ENCODE measurements around the gene PHF21B. TPM values are rescaled to one million over a fixed set of nuclear protein-coding genes. Genes with fewer than 3 reads are reported as not detected.

PHF21B gene
- total RNA-seq, 2 donors from 2014 or later = 0.71 to 0.76 TPM

DNA sequence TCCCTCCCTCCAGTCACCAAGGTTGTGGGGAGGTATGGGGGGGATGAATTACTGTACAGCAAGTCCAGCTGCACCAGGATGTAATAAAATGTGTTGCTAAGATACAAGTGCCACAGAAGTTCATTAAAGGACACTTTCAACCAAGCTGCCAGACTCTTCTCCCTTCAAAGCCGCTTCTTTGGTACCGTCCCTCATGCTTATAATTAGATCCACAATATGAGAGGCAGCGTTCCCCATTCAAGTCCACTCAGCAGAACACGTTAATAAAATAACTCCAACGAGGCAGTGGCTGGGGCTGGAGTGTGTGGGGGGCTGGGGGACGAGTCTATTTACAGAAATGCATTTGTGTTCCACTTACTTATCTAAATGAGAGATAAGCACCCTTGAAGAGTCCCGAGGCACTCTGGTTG lies 14.7 kb downstream of the PHF21B start:
- ATAC-seq (peak; percentile 57 to 88), DNase-seq (no peak)
- intact Hi-C loops (cut with DNase I) = no loop called here

DNA sequence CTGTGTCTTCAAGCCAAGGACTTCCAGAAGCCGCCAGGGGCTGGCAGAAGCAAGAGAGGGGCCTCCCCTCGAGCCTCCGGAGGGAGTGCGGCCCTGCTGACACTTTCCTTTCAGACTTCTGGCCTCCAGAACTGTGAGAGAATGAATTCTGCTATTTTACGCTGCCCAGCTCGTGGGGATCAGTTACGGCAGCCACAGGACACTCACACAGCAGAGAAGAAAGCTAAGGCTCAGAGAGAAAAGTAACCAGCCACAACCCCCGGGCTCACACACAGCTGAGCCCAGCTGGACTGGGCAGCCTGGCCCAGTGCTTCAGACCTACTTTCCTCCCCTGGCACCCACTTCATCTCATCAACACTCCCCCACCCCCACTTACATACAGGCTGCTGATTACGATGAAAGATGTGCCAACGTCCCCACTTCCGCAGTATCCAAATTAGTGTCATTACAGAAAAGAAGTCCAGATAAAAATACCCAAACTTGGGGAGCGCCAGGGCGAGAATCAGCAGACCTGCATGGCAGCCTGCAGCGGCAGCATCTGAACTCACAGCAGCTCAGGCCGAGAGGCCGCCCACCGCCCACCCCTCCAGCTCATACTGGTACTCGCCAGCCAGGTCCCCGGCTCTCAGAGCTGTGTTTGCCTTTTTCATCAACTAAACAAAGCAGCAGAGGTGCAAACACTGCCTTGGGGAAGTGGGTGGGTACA lies 15.3 kb downstream of the PHF21B start:
- intact Hi-C loops (cut with DNase I) = no loop called here
- ATAC-seq = peak; percentile 29 to 56
- no peak for DNase-seq

DNA sequence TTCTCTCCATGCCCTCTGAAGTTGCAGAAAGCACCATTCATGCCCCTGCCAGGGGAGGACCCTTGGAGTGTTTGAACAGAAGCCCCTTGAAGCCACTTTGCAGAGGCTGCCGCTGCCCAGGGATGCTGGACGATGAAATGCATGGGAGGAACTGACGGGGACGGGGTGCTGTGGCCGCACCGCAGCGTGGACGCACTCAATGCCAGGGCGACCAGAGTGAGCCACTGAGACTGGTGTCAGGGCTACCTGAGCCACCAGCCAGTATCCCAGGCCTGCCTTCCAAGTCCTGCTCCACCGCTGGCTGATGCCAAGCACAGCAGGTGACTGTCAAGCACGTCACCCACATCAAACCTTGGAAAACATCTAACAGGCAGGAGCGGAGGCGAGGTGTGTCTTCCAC lies 17.6 kb downstream of the PHF21B start:
- ATAC-seq (no peak), DNase-seq (no peak)
- intact Hi-C loops (cut with DNase I) = no loop called here

DNA sequence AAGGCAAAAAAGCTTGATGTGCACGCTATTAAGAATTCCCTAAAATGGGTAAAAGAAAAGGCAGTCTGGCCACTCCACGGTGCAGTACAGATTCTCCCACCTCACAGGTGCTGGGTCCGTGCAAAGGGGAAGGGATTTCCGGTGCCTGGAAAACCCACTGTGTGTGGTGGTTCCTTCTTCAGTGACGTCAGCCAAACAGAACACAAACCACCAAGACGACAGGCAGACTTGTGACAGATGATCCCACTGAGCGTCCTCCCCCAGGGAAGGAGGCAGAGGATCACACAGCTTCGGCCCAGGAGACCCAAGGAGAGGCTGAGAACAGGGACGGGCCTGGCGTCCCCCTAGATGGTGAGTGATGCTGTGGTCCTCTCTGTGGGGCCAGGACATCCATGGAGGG lies 18.6 kb downstream of the PHF21B start:
- ATAC-seq (no peak), DNase-seq (no peak)
- intact Hi-C loops (cut with DNase I) = no loop called here

- ATAC-seq (no peak), DNase-seq (no peak)
- intact Hi-C loops (cut with DNase I) = no loop called here
These were observed 19.0 kb downstream of the PHF21B start for GRCh38 chr22:44990810-44991209.

DNA sequence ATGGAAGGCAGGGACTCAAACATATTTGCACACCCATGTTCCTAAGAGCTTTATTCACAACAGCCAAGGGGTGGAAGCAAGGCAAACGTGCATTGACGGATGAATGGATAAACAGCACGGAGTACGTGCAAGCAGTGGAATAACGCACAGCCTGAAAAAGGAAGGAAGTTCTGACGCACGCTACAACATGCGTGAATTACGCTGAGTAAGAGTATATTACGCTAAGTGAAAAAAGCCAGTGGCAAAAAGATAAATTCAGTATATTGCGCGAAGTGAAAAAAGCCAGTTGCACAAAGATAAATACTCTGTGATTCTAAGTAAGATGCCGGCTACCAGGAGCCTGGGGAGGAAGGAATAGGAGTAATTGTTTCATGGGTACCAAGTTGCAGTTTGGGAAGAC lies 19.5 kb downstream of the PHF21B start:
- ATAC-seq = no peak
- intact Hi-C loops (cut with DNase I) = no loop called here
- DNase-seq = no peak

DNA sequence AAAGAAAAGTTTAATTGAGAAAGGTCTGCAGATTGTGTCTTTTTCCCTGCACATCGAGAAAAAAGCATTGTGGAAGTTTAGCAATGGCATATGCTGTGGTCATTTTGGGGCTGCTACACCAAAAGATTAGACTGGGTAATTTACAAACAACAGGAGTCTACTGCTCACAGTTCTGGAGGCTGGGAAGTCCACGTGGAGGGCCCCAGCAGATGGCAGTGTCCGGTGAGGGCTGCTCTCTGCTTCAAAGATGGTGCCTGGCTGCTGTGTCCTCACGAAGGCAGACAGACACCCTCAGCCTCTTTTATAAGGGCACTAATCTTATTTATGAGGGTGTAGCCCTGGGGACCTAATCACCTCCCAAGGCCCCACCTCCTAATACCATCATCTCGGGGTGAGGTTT lies 21.1 kb downstream of the PHF21B start:
- DNase-seq (no peak), ATAC-seq (no peak)
- intact Hi-C loops (cut with DNase I) = no loop called here

DNA sequence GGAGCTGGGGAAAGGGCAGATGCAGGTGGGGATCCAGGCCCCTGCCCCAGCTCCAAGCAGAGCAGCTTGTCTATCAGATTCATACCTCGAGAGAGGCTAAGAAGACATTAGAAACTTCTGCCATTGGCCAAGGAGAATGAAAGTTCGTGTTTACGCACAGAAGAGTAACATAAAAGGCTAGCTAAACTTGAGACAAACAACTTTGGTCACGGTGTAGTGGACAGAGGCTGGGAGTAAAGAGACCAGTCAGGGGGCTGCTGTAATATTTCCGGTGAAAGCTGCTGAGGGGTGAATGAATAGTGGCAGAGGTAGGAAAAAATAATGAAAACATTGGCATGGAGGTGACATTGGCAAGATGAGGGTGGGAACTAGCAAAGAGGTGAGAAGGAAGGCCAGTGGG lies 22.9 kb downstream of the PHF21B start:
- no peak for ATAC-seq
- intact Hi-C loops (cut with DNase I) = no loop called here
- no peak for DNase-seq

GRCh38 chr22:44985906-44986527 lies 23.8 kb downstream of the PHF21B start:
- ATAC-seq = no peak
- intact Hi-C loops (cut with DNase I) = no loop called here
- DNase-seq = no peak

DNA sequence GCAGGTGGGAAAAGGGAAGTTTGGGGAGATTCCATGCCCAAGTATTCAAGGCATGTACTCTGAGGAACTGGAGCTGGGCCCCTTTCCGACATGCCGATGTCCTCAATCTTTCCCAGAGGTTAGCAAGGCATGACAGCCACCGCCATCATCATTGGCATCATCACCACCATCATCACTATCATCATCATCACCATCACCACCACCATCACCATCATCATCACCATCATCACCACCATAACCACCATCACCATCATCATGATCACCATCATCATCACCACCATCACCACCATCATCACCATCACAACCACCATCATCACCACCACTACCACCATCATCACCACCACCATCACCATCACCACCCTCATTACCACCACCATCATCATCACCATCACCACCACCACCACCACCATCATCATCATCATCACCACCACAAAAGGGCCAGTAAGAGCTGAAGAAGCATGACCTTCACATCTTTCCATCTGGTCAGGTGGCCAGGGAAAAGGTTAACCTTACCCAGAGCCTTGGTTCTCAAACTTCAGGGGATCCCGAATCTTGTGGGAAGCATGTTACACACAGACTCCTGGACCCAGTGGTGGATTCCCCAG lies 25.8 kb downstream of the PHF21B start:
- DNase-seq (no peak), ATAC-seq (no peak)
- intact Hi-C loops (cut with DNase I) = no loop called here

- no peak for DNase-seq
- intact Hi-C loops (cut with DNase I) = no loop called here
- no peak for ATAC-seq
These were observed 27.4 kb downstream of the PHF21B start for GRCh38 chr22:44982445-44982844.

GRCh38 chr22:44981857-44982256 lies 27.9 kb downstream of the PHF21B start:
- intact Hi-C loops (cut with DNase I) = no loop called here
- no peak for DNase-seq
- no peak for ATAC-seq

DNA sequence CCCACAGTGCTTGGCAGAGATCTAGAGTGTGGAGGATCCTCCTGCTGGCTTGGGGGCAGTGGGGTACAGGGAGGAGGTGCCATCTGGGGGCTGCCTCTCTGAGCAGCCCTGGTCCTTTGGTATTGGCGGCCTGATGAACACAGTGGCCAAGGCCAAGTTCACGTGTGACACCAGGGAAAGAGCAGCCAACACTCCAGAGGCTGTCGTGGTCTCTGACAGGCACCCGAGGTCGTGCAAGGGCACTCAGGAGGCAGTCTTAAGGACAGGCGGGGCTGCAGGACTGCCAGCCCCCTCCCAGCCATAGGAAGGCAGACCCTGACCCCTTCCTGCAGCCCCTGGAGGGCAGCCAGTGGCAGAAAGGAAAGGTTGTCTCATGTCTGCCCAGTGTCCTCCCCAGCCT lies 30.7 kb downstream of the PHF21B start:
- DNase-seq = no peak
- no peak for ATAC-seq
- intact Hi-C loops (cut with DNase I) = loop anchor here in 1 of 2 donors (10.0 kb wide), 1 partner anchor 116 kb away; no protein-coding TSS in a partner anchor

- intact Hi-C loops (cut with DNase I) = loop anchor here (2.0 to 10.0 kb wide), 2 partner anchors 119 to 121 kb away; no protein-coding TSS in a partner anchor
- peak; percentile 85 for DNase-seq
- ATAC-seq = peak; percentile 92 to 94
These were observed 34.2 kb downstream of the PHF21B start for GRCh38 chr22:44975427-44976262.

DNA sequence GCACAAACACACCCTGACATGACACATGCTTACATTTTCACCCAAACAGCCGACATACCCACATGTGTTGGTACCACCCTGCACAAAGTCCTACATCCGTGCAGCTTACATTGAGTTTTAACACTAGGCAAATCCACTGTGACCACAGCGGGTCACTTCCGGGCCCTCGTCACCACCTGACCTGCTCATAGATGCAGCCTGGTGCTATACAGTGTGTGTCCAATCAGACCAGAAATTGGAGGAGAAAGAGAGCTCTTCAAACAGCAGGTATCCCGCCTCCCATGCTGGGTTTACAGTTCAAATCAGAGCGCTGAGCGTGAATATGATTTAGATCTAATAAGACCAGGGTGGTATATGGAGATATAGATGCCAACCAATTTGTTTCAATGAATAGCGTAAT lies 35.4 kb downstream of the PHF21B start:
- intact Hi-C loops (cut with DNase I) = loop anchor here in 1 of 2 donors (10.0 kb wide), 1 partner anchor 120 kb away; no protein-coding TSS in a partner anchor
- DNase-seq = no peak
- no peak for ATAC-seq

GRCh38 chr22:44973829-44974228 lies 36.0 kb downstream of the PHF21B start:
- no peak for ATAC-seq
- intact Hi-C loops (cut with DNase I) = loop anchor here in 1 of 2 donors (10.0 kb wide), 1 partner anchor 121 kb away; no protein-coding TSS in a partner anchor
- no peak for DNase-seq

DNA sequence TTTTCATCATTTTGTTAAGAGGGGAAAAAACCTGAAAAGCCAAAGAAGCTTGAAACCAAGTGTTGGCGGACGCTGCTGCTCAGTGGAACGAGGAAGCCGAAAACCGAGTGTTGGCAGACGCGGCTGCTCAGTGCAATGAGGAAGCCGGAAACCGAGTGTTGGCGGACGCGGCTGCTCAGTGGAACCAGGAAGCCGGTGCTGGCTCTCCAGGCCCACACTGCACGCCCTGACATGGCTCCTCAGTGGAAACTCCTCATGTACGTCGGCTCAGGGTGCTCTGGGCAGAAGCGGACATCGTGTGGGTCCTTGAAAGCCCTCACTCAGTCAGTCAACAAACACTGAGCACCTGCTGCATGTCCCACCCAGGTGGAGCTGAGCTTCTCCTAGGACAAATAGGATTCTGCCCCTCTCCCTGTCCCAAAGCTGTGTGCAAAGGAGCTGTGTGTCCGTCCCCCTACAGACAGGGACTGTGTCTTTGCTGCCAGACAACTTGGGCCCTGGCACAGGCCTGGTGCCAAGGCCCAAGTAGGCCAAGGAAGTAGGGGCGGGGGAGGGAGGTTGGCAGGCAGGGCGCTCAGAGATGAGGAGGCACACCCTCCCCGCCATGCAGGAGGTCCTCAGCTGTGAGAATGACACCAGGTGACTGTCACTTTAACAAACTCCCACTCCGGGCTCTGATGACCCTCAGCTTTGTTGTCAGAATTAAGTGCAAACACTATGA lies 37.3 kb downstream of the PHF21B start:
- intact Hi-C loops (cut with DNase I) = loop anchor here in 1 of 2 donors (10.0 kb wide), 1 partner anchor 122 kb away; no protein-coding TSS in a partner anchor
- ATAC-seq (peak; percentile 35), DNase-seq (no peak)

DNA sequence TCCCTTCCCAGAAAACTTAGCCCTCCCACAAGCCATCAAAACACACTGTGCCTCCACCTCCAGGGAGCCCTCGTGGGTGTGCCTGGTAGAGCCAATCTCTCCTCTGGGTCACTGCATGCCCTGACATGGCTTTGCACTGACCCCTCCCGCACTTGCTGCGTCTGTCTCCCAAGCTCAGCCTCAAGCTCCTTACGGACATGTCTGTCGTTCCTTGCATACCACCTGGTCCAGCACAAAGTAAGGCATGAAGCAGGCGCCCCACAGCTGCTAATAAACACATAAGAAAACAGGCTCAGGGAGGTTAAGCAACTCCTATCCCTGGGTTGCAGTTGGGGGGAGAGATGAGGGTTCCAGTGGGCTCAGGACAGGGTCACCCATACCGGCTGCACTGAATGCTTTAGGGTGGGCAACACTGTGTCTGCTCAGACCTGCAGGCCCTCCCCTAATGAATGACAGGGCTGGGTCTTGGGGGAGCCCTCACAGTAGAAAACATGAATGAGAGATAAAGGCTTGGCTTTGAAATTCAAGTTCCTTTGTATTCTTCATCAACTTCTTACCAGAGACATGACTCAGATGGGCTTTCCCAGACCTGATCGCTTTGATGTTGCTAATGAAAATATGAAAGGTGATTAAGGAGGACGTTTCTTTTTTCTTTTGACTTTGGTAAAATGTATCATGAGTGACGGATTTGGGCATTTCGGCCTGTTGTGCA lies 38.0 kb downstream of the PHF21B start:
- intact Hi-C loops (cut with DNase I) = loop anchor here in 1 of 2 donors (10.0 kb wide), 1 partner anchor 123 kb away; no protein-coding TSS in a partner anchor
- ATAC-seq = no peak
- DNase-seq = no peak

Data from left cardiac atrium (tissue), 4 donors.